K562 (cell line): Measurements from ENCODE around the gene DPP3. TPM values are rescaled to one million over a fixed set of nuclear protein-coding genes. Genes with fewer than 3 reads are reported as not detected.

Experiments
- KLF6 ChIP-seq: fragments of 250-450 bp; sonication (Bioruptor Pico); IDR thresholded peaks from 2 replicates; pipeline ENCODE4 v1.4.0; 2020; ENCODE audit warnings: mild to moderate bottlenecking, moderate library complexity, borderline replicate concordance
- L3MBTL2 ChIP-seq: fragments of 450-650 bp; IDR thresholded peaks from 2 replicates; pipeline ENCODE4 v1.6.1; 2016; ENCODE audit warnings: mild to moderate bottlenecking, moderate library complexity
- MCM3 ChIP-seq: fragments of 450-650 bp; IDR thresholded peaks from 2 replicates; pipeline ENCODE4 v1.6.1; 2016
- REST ChIP-seq, 2 experiments: fragments of 450-650 bp; formaldehyde crosslinking in 1 of 2; IDR thresholded peaks; 2 replicates each; pipeline versions ENCODE4 v1.4.0 to v1.6.1; 2014 to 2020; ENCODE audit warnings: mild to moderate bottlenecking in 2 of 2, borderline replicate concordance in 1 of 2, low read depth in 1 of 2
- SMARCC2 ChIP-seq: fragments of 450-650 bp; IDR thresholded peaks from 2 replicates; pipeline ENCODE4 v1.6.1; 2017; ENCODE audit warnings: antibody characterized with exemption, moderate library complexity, mild to moderate bottlenecking, low read depth
- WHSC1 ChIP-seq: IDR thresholded peaks from one replicate; pipeline ENCODE4 v1.6.1; 2012; ENCODE audit warnings: low read length, control low read depth, inconsistent platforms
- ZBTB12 ChIP-seq: fragments of 250-450 bp; sonication (Bioruptor Pico); IDR thresholded peaks from 2 replicates; pipeline ENCODE4 v1.4.0; 2020
- ZNF655 ChIP-seq: fragments of 250-450 bp; sonication (Bioruptor Pico); IDR thresholded peaks from 2 replicates; pipeline ENCODE4 v1.5.0; 2021
- polyA plus RNA-seq, 8 experiments: library from polyadenylated mRNA; depleted of rRNA in 4 of 8; stranded (reverse) in 5 of 8; unstranded in 3 of 8; fragments of >200 nt; fragmentation: Nextera tagmentation in 2 of 8; fragmentation: Illumina TruSeq in 1 of 8; extraction: Ambion mirVana in 2 of 8; extraction: Trizol in 1 of 8; gene quantifications; 2 replicates each; pipeline versions ENCODE4 v1.2.1 to v1.2.3, GENCODE V29; 2011 to 2014; ENCODE audit warnings: inconsistent platforms in 1 of 8, missing spikeins in 1 of 8
- total RNA-seq, 7 experiments: library from RNA; depleted of rRNA in 6 of 7; stranded (reverse); fragments of >200 nt in 6 of 7; fragmentation: Illumina TruSeq in 2 of 7; extraction: Trizol in 2 of 7; gene quantifications; 2 replicates each; pipeline versions ENCODE4 v1.2.1 to v1.2.3, GENCODE V29; 2011 to 2021; ENCODE audit warnings: low replicate concordance in 1 of 7

DPP3 gene
- total and polyA plus RNA-seq, 9 of the 15 experiments (the other 6 are each of a cell fraction or from before 2014, with no cell fraction given), result 3.7 to 69.2 (median 43.3) TPM

- TF ChIP-seq ZBTB12 (CRISPR knock-in tag), result no peak
- no peak for TF ChIP-seq MCM3
- no peak for TF ChIP-seq WHSC1
- TF ChIP-seq KLF6 (CRISPR knock-in tag), result no peak
- no peak for TF ChIP-seq SMARCC2
- no peak for TF ChIP-seq REST (IDR thresholded peaks at IDR 0.05; ENCODE audit: borderline replicate concordance)
- no peak for TF ChIP-seq REST (CRISPR knock-in tag; IDR thresholded peaks at IDR 0.05; ENCODE audit: low read depth)
- no peak for TF ChIP-seq ZNF655
- TF ChIP-seq L3MBTL2, result no peak
Measured at GRCh38 chr11:66532784-66533183, 52.5 kb downstream of the DPP3 start (continued).
